OCI-LY1 (cell line): ENCODE results near the gene CDKN2A.
"Not testable (repeated sequence)": the region's sequence is repeated elsewhere in the genome, so short reads cannot be mapped to it uniquely, and the experiment has no call there.

Source experiments
- H2AFZ ChIP-seq: fragments of 200-600 bp; sonication (generic), shearing (Covaris generic); 2 replicates; pipeline ENCODE4 v1.6.0; 2014; ENCODE audit warnings: antibody characterized with exemption, mild to moderate bottlenecking, low read length
- H3F3A ChIP-seq: fragments of 200-600 bp; sonication (generic), shearing (Covaris generic); 2 replicates; pipeline ENCODE4 v1.6.0; 2014; ENCODE audit warnings: mild to moderate bottlenecking, antibody characterized with exemption, low read length, moderate library complexity; ENCODE audit not compliant: insufficient read depth
- H3K27ac ChIP-seq: fragments of 200-600 bp; sonication (generic); 2 replicates; pipeline ENCODE4 v1.5.1; 2014; ENCODE audit warnings: low read length, mixed run types, mild to moderate bottlenecking, low read depth; ENCODE audit not compliant: poor library complexity, severe bottlenecking
- H3K27me3 ChIP-seq: fragments of 200-600 bp; sonication (generic); 2 replicates; pipeline ENCODE4 v1.6.0; 2014; ENCODE audit warnings: antibody characterized with exemption, mild to moderate bottlenecking, low read length, moderate library complexity; ENCODE audit not compliant: insufficient read depth
- H3K36me3 ChIP-seq: fragments of 200-600 bp; sonication (generic); 2 replicates; pipeline ENCODE4 v1.6.1; 2014; ENCODE audit warnings: mild to moderate bottlenecking, antibody characterized with exemption, low read length, moderate library complexity, mixed read lengths; ENCODE audit not compliant: insufficient read depth
- H3K4me1 ChIP-seq: fragments of 200-600 bp; sonication (generic); 2 replicates; pipeline ENCODE4 v1.5.1; 2014; ENCODE audit warnings: mild to moderate bottlenecking, low read length, moderate library complexity; ENCODE audit not compliant: insufficient read depth, severe bottlenecking
- H3K4me2 ChIP-seq: fragments of 200-600 bp; sonication (generic), shearing (Covaris generic); 2 replicates; pipeline ENCODE4 v1.6.1; 2014; ENCODE audit warnings: low read length
- H3K4me3 ChIP-seq: fragments of 200-600 bp; sonication (generic); 2 replicates; pipeline ENCODE4 v1.5.1; 2014; ENCODE audit warnings: low read length, low read depth, mild to moderate bottlenecking, mixed read lengths; ENCODE audit not compliant: poor library complexity, severe bottlenecking
- H3K79me2 ChIP-seq: fragments of 200-600 bp; shearing (Covaris generic); 2 replicates; pipeline ENCODE4 v1.6.1; 2016; ENCODE audit warnings: mixed run types, low read length, mixed read lengths; ENCODE audit not compliant: insufficient read depth
- H3K9ac ChIP-seq: fragments of 200-600 bp; sonication (generic), shearing (Covaris generic); 2 replicates; pipeline ENCODE4 v1.6.1; 2014; ENCODE audit warnings: mild to moderate bottlenecking, low read length, mixed read lengths
- H3K9me2 ChIP-seq: fragments of 200-600 bp; sonication (generic), shearing (Covaris generic); 2 replicates; pipeline ENCODE4 v1.6.1; 2014; ENCODE audit warnings: low read depth, mild to moderate bottlenecking, low read length, mixed read lengths
- H3K9me3 ChIP-seq: fragments of 200-600 bp; shearing (Covaris generic); 2 replicates; pipeline ENCODE4 v1.6.1; 2014; ENCODE audit warnings: low read length, mixed read lengths
- H4K20me1 ChIP-seq: fragments of 200-600 bp; sonication (generic), shearing (Covaris generic); 2 replicates; pipeline ENCODE4 v1.6.0; 2016; ENCODE audit warnings: mild to moderate bottlenecking, low read length; ENCODE audit not compliant: insufficient read depth
- CTCF ChIP-seq: fragments of 200-600 bp; sonication (generic), shearing (Covaris generic); IDR thresholded peaks from 2 replicates; pipeline ENCODE4 v1.5.1; 2017; ENCODE audit warnings: mild to moderate bottlenecking, antibody characterized with exemption, low read length, moderate library complexity, mixed read lengths
- EZH2 ChIP-seq: fragments of 200-600 bp; sonication (generic), shearing (Covaris generic); IDR thresholded peaks from 2 replicates; pipeline ENCODE4 v1.8.0; 2017; ENCODE audit warnings: borderline replicate concordance, mixed run types, mild to moderate bottlenecking, antibody characterized with exemption, low read length, moderate library complexity, mixed read lengths

CDKN2A gene

DNA sequence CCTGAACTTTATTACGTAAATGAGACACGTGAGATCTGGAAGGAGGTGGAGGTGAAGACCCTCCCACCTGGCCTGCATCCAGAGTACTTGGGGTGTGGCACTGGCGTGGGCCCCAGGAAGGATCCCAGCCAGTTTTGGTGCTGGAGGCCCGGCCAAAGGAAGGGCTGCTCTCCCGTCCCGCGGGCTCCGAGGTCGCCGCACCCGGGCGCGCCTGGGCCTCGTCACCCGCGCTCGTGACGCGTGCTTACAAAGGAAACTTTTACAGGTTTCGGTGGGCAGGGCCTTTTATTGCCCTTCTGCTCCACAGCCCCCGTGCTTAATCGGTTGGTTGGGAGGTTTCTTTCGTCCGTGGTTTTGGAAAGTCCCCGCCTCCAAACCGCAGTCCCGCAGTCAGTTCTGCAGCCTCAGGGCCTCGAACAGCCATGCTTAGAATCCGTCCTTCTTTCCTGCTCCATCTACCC is 29.2 kb downstream of the CDKN2A start:
- no peaks in the 10 kb centered on the region; the same call in 1 of the 2 replicates for H3K9me3 ChIP-seq
- no peaks in the 10 kb centered on the region for H3F3A ChIP-seq
- no peaks in the 10 kb centered on the region for H4K20me1 ChIP-seq
- peak overlapping the region; percentile 54 for H3K4me3 ChIP-seq
- H3K4me2 ChIP-seq, result peak overlapping the region; percentile 77
- TF ChIP-seq EZH2 (no peak), CTCF (no peak)
- H2AFZ ChIP-seq, result no peak overlapping the region
- no peaks in the 10 kb centered on the region for H3K9me2 ChIP-seq
- peaks cover 17% of the 10 kb centered on the region for H3K4me1 ChIP-seq
- no peaks in the 10 kb centered on the region for H3K27me3 ChIP-seq
- peaks cover 32% of the 10 kb centered on the region for H3K36me3 ChIP-seq
- H3K79me2 ChIP-seq, result no peaks in the 10 kb centered on the region
- H3K9ac ChIP-seq, result peak overlapping the region; percentile 63
- H3K27ac ChIP-seq, result peak overlapping the region; percentile 66

GRCh38 chr9:21961569-21961968 is 32.6 kb downstream of the CDKN2A start:
- Histone ChIP-seq H3K4me1 (peaks cover 17% of the 10 kb centered on the region), H3K4me3 (no peak overlapping the region), H3K79me2 (no peaks in the 10 kb centered on the region), H3K27me3 (no peaks in the 10 kb centered on the region), H3K9ac (no peak overlapping the region), H4K20me1 (no peaks in the 10 kb centered on the region), H3K4me2 (no peak overlapping the region), H3K27ac (no peak overlapping the region), H3K9me3 (no peaks in the 10 kb centered on the region; the same call in 1 of the 2 replicates), H3K9me2 (no peaks in the 10 kb centered on the region), H3F3A (no peaks in the 10 kb centered on the region), H3K36me3 (peaks cover under 1% of the 10 kb centered on the region; the same call in 1 of the 2 replicates), H2AFZ (no peak overlapping the region)
- TF ChIP-seq EZH2, result no peak
- no peak for TF ChIP-seq CTCF

DNA sequence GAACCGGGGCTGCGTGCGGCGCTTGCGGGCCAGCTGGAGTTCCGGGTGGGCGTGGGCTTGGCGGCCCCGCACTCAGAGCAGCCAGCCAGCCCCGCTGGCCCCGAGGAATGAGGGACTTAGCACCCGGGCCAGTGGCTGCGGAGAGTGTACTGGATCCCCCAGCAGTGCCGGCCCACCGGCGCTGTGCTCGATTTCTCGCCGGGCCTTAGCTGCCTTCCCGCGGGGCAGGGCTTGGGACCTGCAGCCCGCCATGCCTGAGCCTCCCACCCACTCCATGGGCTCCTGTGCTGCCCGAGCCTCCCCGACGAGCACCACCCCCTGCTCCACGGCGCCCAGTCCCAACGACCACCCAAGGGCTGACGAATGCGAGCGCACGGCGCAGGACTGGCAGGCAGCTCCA is 34.9 kb downstream of the CDKN2A start:
- not testable (repeated sequence) for H3K36me3 ChIP-seq, H3F3A ChIP-seq, H2AFZ ChIP-seq, H3K4me3 ChIP-seq, H3K27me3 ChIP-seq, H3K9me2 ChIP-seq, H3K79me2 ChIP-seq, H3K4me2 ChIP-seq, H4K20me1 ChIP-seq, H3K9ac ChIP-seq, H3K27ac ChIP-seq, H3K9me3 ChIP-seq, H3K4me1 ChIP-seq

DNA sequence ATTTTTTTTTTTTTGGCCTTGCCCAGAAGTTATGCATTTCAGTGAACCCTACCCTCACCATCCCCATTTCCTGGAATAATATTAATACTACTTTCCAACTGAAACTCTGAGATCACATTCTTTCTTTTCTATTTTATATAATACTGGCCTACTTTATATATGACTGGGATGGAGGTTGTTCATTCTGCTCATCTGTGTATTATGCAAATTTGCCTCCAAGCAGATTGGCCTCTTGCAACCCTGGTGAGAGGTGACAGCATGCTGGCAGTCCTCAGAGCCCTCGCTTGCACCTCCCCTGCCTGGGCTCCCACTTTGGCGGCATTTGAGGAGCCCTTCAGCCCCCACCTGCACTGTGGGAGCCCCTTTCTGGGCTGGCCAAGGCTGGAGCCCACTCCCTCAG is 35.4 kb downstream of the CDKN2A start:
- Histone ChIP-seq H3K4me2 (no peak overlapping the region), H3K9me2 (no peaks in the 10 kb centered on the region)
- TF ChIP-seq EZH2, result no peak
- no peak for TF ChIP-seq CTCF

More for the DNA sequence above, 35.4 kb downstream of the CDKN2A start:
- no peaks in the 10 kb centered on the region for H3K4me1 ChIP-seq
- H3K9ac ChIP-seq, result no peak overlapping the region
- no peaks in the 10 kb centered on the region for H3K36me3 ChIP-seq
- H3K4me3 ChIP-seq, result no peak overlapping the region
- H3F3A ChIP-seq, result no peaks in the 10 kb centered on the region
- no peaks in the 10 kb centered on the region for H4K20me1 ChIP-seq
- no peaks in the 10 kb centered on the region for H3K27me3 ChIP-seq
- no peak overlapping the region for H3K27ac ChIP-seq
- no peaks in the 10 kb centered on the region; the same call in 1 of the 2 replicates for H3K9me3 ChIP-seq
- H2AFZ ChIP-seq, result no peak overlapping the region
- H3K79me2 ChIP-seq, result no peaks in the 10 kb centered on the region
